ENCODE results near the gene CYP26A1. TPM values are rescaled to one million over a fixed set of nuclear protein-coding genes. Genes with fewer than 3 reads are reported as not detected.

Gene CYP26A1
- total RNA-seq, 2 experiments from 2014 or later: not detected

DNA sequence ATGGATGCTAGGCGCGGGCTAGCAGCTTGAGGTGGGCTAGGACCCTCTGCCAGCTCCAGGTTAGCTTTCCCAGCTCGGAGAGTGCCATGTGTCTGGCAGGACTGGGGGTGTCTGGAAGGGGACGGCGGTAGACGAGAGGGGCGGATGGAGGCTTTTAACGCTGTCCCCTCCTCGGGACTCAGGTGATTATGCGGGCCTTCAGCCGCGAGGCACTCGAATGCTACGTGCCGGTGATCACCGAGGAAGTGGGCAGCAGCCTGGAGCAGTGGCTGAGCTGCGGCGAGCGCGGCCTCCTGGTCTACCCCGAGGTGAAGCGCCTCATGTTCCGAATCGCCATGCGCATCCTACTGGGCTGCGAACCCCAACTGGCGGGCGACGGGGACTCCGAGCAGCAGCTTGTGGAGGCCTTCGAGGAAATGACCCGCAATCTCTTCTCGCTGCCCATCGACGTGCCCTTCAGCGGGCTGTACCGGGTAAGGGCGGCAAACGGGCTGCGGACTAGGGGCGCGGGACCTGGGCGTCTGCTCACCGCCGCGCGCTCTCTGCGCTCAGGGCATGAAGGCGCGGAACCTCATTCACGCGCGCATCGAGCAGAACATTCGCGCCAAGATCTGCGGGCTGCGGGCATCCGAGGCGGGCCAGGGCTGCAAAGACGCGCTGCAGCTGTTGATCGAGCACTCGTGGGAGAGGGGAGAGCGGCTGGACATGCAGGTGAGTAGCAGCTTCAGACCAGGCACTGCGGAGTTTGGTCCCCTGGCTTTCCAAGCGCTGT is 1.1 kb downstream of the CYP26A1 start:
- POLR2A ChIA-PET: interaction anchor here (1.6 kb wide), 1 partner anchor 9 kb away, joined by 6 read pairs; no protein-coding TSS in a partner anchor
- peak; percentile 11 for DNase-seq
- no peak overlapping the region for H3K27ac Mint-ChIP-seq
- no peaks in the 10 kb centered on the region for H3K9me3 Mint-ChIP-seq
- H3K27me3 Mint-ChIP-seq: peaks cover 67% of the 10 kb centered on the region
- peak; percentile 10 for ATAC-seq
- H3K4me1 Mint-ChIP-seq (ENCODE audit: low read depth): peaks cover 25% of the 10 kb centered on the region
- no peaks in the 10 kb centered on the region for H3K36me3 Mint-ChIP-seq (ENCODE audit: low read depth)
- intact Hi-C loops (cut with micrococcal nuclease): loop anchor here (10.0 kb wide), 2 partner anchors 110 to 380 kb away; no protein-coding TSS in a partner anchor
- CTCF ChIA-PET: interaction anchor here (0.8 to 2.6 kb wide), 3 partner anchors 9 to 278 kb away, joined by 3 to 9 read pairs (median 4); no protein-coding TSS in a partner anchor
- H3K4me3 Mint-ChIP-seq: peak overlapping the region; percentile 63
- no peak for TF ChIP-seq CTCF (IDR thresholded peaks at IDR 0.05)

DNA sequence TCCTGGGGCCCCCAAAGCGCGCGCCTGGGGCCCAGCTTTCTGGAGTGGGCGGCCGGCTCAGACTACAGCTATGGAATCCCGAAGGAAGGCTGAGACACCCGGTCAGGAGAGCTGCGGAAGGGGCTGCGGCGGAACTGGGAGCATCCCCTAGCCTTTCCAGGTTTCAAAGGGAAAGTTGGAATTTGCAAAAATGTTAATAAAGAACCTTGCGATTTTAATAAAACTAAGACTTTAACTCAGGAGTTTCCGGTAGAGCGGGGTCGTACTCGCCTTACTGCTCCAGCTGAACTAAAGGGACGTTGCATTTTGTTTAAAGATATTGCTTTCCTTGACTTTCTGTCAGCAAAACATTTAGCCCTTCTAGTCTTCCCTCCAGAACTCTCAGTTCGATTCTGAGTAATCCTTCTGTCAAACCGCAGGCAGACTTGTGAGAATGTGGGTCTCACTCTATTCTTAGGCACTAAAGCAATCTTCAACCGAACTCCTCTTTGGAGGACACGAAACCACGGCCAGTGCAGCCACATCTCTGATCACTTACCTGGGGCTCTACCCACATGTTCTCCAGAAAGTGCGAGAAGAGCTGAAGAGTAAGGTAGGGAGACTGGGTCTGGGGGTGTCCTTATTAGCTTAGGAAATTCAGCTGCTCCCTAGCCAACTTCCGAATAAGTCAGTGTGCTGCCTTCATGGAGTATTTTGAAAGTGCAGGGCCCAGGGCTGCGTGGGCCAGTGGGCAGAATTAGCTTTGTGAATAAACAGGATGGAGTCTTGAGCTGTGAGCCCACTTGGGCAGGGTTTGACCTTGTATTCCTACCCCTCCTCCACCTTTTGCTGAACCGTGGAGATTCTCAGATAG is 1.9 kb downstream of the CYP26A1 start:
- peaks cover 27% of the 10 kb centered on the region for H3K4me1 Mint-ChIP-seq (ENCODE audit: low read depth)
- H3K27ac Mint-ChIP-seq: no peak overlapping the region
- H3K9me3 Mint-ChIP-seq: no peaks in the 10 kb centered on the region
- TF ChIP-seq CTCF (IDR thresholded peaks at IDR 0.05): no peak
- peaks cover 65% of the 10 kb centered on the region for H3K27me3 Mint-ChIP-seq
- DNase-seq (peak; percentile 33), ATAC-seq (peak; percentile 25)
- no peak overlapping the region for H3K4me3 Mint-ChIP-seq
- ChIA-PET POLR2A (interaction anchor here (1.6 kb wide), 1 partner anchor 10 kb away, joined by 6 read pairs; no protein-coding TSS in a partner anchor), CTCF (interaction anchor here (0.8 to 2.8 kb wide), 7 partner anchors 8 to 277 kb away, joined by 3 to 9 read pairs (median 4); no protein-coding TSS in a partner anchor)
- intact Hi-C loops (cut with micrococcal nuclease): loop anchor here (10.0 kb wide), 2 partner anchors 111 to 381 kb away; no protein-coding TSS in a partner anchor
- no peaks in the 10 kb centered on the region for H3K36me3 Mint-ChIP-seq (ENCODE audit: low read depth)

GRCh38 chr10:93076871-93077270 is 3.2 kb downstream of the CYP26A1 start:
- intact Hi-C loops (cut with micrococcal nuclease): loop anchor here (10.0 kb wide), 2 partner anchors 112 to 382 kb away; no protein-coding TSS in a partner anchor
- POLR2A ChIA-PET: no interaction called here

DNA sequence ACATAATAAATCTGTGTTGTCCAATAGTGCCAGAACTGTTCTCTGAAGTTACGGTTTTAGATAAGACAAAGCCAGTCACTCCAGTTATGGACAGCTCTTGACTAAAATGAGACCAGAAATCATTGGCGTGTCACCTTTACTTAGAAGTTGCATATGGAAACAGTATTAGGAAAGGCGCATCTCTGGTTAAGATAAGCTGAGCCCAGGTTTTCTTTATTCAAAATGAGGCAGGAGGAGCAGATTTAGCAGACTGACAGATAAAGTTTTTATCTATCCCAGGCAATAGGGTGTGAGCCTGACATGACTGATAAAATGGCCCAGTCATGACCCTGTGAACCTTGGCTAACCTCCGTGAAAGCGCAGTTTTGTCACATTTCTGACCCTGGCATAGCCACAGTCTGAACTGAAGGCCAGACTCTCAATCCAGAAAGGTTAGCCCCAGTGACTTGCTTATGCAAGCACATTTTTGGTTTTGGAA is 4.2 kb downstream of the CYP26A1 start:
- H3K4me1 Mint-ChIP-seq (ENCODE audit: low read depth): peaks cover 21% of the 10 kb centered on the region
- H3K27ac Mint-ChIP-seq: no peak overlapping the region
- ATAC-seq: no peak
- no peaks in the 10 kb centered on the region for H3K36me3 Mint-ChIP-seq (ENCODE audit: low read depth)
- no peak for TF ChIP-seq CTCF (IDR thresholded peaks at IDR 0.05)
- H3K9me3 Mint-ChIP-seq: no peaks in the 10 kb centered on the region
- no peak for DNase-seq
- intact Hi-C loops (cut with micrococcal nuclease): loop anchor here (10.0 kb wide), 2 partner anchors 113 to 383 kb away; no protein-coding TSS in a partner anchor
- H3K27me3 Mint-ChIP-seq: peaks cover 55% of the 10 kb centered on the region
- ChIA-PET CTCF (interaction anchor here (1.0 to 2.8 kb wide), 8 partner anchors 10 to 280 kb away, joined by 3 to 8 read pairs (median 5); no protein-coding TSS in a partner anchor), POLR2A (no interaction called here)
- no peak overlapping the region for H3K4me3 Mint-ChIP-seq

More at GRCh38 chr10:93076871-93077270, 3.2 kb downstream of the CYP26A1 start:
- Mint-ChIP-seq H3K4me1 (ENCODE audit: low read depth) (peaks cover 24% of the 10 kb centered on the region), H3K9me3 (no peaks in the 10 kb centered on the region), H3K36me3 (ENCODE audit: low read depth) (no peaks in the 10 kb centered on the region), H3K27ac (no peak overlapping the region), H3K27me3 (peaks cover 65% of the 10 kb centered on the region), H3K4me3 (no peak overlapping the region)
- no peak for DNase-seq
- no peak for ATAC-seq
- CTCF ChIA-PET: interaction anchor here (1.0 to 2.8 kb wide), 6 partner anchors 9 to 276 kb away, joined by 3 to 9 read pairs (median 8); no protein-coding TSS in a partner anchor
- no peak for TF ChIP-seq CTCF (IDR thresholded peaks at IDR 0.05)
